GM12878 (cell line): ENCODE measurements around the gene FBF1. TPM values are rescaled to one million over a fixed set of nuclear protein-coding genes. Genes with fewer than 3 reads are reported as not detected.

Experiments used
- ATAC-seq: fragments of 200-7000 bp; cut with Tn5 transposase; 3 replicates; pipeline ENCODE4 v1.9.1; 2020; ENCODE audit warnings: mild to moderate bottlenecking, moderate library complexity
- BruUV-seq: library from RNA; stranded (reverse); fragments of 400-500 nt; replicated peaks from 2 replicates; lab custom pipeline; 2021; lab: Mats Ljungman, UMichigan
- CTCF ChIA-PET: fragments of 300-600 bp; sonication (Branson Sonifier 250); formaldehyde crosslinking; extraction: SDS; loops from one replicate; lab custom pipeline; 2021; ENCODE audit warnings: inconsistent platforms; lab: Yijun Ruan, JAX
- POLR2A ChIA-PET: fragments of 350-600 bp; formaldehyde crosslinking; extraction: SDS; loops from one replicate; lab custom pipeline; 2021; ENCODE audit warnings: inconsistent platforms; lab: Charles Lee
- RAD21 ChIA-PET: fragments of 300-600 bp; sonication (Branson Sonifier 250); formaldehyde crosslinking; loops from one replicate; lab custom pipeline; 2023; ENCODE audit warnings: antibody characterized with exemption; ENCODE audit not compliant: unreplicated experiment; lab: Charles Lee
- SMC1A ChIA-PET: fragments of 300-600 bp; sonication (Branson Sonifier 250); formaldehyde crosslinking; loops from one replicate; lab custom pipeline; 2023; ENCODE audit not compliant: unreplicated experiment, uncharacterized antibody; lab: Charles Lee
- DNase-seq: peaks from one replicate; pipeline ENCODE4 v3.0.0-alpha.2; 2011; ENCODE audit warnings: low read depth, low spot score
- FAIRE-seq: peaks from 3 replicates; lab custom pipeline; 2011; peaks lifted over from hg19 to GRCh38; lab: Jason Lieb, UNC
- H2AFZ ChIP-seq: 2 replicates; pipeline ENCODE4 v1.6.0; 2011; ENCODE audit warnings: low read depth, low read length, control low read depth; ENCODE audit not compliant: control insufficient read depth
- H3K27ac ChIP-seq: 2 replicates; pipeline ENCODE4 v1.5.1; 2011; ENCODE audit warnings: control low read depth; ENCODE audit not compliant: control insufficient read depth, insufficient read depth
- H3K27me3 ChIP-seq, 2 experiments: replicated peaks in 1 of 2; 2 replicates each; pipeline versions ENCODE4 v1.6.0 to v1.6.1; 2011; ENCODE audit warnings: low read length in 1 of 2; ENCODE audit not compliant: control insufficient read depth in 2 of 2, insufficient read depth in 2 of 2
- H3K36me3 ChIP-seq, 2 experiments: 2 replicates each; pipeline ENCODE4 v1.5.1; 2011; ENCODE audit warnings: low read length in 1 of 2; ENCODE audit not compliant: control insufficient read depth in 2 of 2, insufficient read depth in 2 of 2
- H3K4me1 ChIP-seq: 2 replicates; pipeline ENCODE4 v1.6.1; 2011; ENCODE audit warnings: mild to moderate bottlenecking, low read length, moderate library complexity, mixed read lengths; ENCODE audit not compliant: control insufficient read depth, insufficient read depth
- H3K4me2 ChIP-seq: 2 replicates; pipeline ENCODE4 v1.6.0; 2011; ENCODE audit warnings: control low read depth; ENCODE audit not compliant: control insufficient read depth, insufficient read depth
- H3K4me3 ChIP-seq: fragments of 200-600 bp; sonication (generic); 2 replicates; pipeline ENCODE4 v1.5.1; 2016
- H3K79me2 ChIP-seq: 2 replicates; pipeline ENCODE4 v1.6.0; 2011; ENCODE audit warnings: low read length; ENCODE audit not compliant: control insufficient read depth, insufficient read depth
- H3K9ac ChIP-seq: 2 replicates; pipeline ENCODE4 v1.8.0; 2011; ENCODE audit warnings: low read length, control low read depth, mixed read lengths; ENCODE audit not compliant: control insufficient read depth, insufficient read depth
- H3K9me3 ChIP-seq: replicated peaks from 3 replicates; pipeline ENCODE4 v1.5.1; 2011; ENCODE audit warnings: mild to moderate bottlenecking, low read length; ENCODE audit not compliant: control insufficient read depth, insufficient read depth
- H4K20me1 ChIP-seq: 2 replicates; pipeline ENCODE4 v1.6.0; 2011; ENCODE audit not compliant: control insufficient read depth, insufficient read depth
- ATF7 ChIP-seq: fragments of 450-650 bp; IDR thresholded peaks from 2 replicates; pipeline ENCODE4 v1.6.1; 2016; ENCODE audit warnings: low read depth, mild to moderate bottlenecking
- BACH1 ChIP-seq: fragments of 450-650 bp; IDR thresholded peaks from 2 replicates; pipeline ENCODE4 v1.6.1; 2017; ENCODE audit warnings: mild to moderate bottlenecking, borderline replicate concordance
- E2F8 ChIP-seq: fragments of 450-650 bp; IDR thresholded peaks from 2 replicates; pipeline ENCODE4 v1.6.1; 2018; ENCODE audit warnings: mild to moderate bottlenecking, low read depth, moderate library complexity; ENCODE audit not compliant: partially characterized antibody
- FOS ChIP-seq: IDR thresholded peaks from 3 replicates; pipeline ENCODE4 v1.6.1; 2011; ENCODE audit warnings: borderline replicate concordance; ENCODE audit not compliant: insufficient read length; ENCODE audit errors: extremely low read depth
- NKRF ChIP-seq: fragments of 450-650 bp; conservative IDR thresholded peaks from 2 replicates; pipeline ENCODE4 v1.6.1; 2017; ENCODE audit warnings: mild to moderate bottlenecking, moderate library complexity
- RCOR1 ChIP-seq: conservative IDR thresholded peaks from 2 replicates; pipeline ENCODE4 v1.6.1; 2012; ENCODE audit warnings: low read depth, low read length, improper control_type of control experiment
- SKIL ChIP-seq: fragments of 450-650 bp; IDR thresholded peaks from 2 replicates; pipeline ENCODE4 v1.6.1; 2017; ENCODE audit warnings: mild to moderate bottlenecking, low read depth, inconsistent platforms; ENCODE audit not compliant: poor library complexity, severe bottlenecking
- SMARCA5 ChIP-seq: fragments of 450-650 bp; IDR thresholded peaks from 2 replicates; pipeline ENCODE4 v1.6.1; 2017; ENCODE audit warnings: mild to moderate bottlenecking
- STAT3 ChIP-seq: IDR thresholded peaks from 2 replicates; pipeline ENCODE4 v1.6.1; 2011; ENCODE audit warnings: low read depth, low read length, improper control_type of control experiment
- WGBS: methylation state at CpG from one replicate; pipeline ENCODE4 v1.1.6; 2016; ENCODE audit warnings: low lambda C conversion rate; ENCODE audit not compliant: insufficient replicate concordance, insufficient coverage; ENCODE audit errors: missing lambda C conversion rate; 5-methylcytosine and 5-hydroxymethylcytosine counted together
- in situ Hi-C: fragments of 300-500 bp; cut with MboI; formaldehyde crosslinking; loops from 9 replicates; pipeline ENCODE4 v1.14.3; 2018; ENCODE audit warnings: mixed read lengths
- intact Hi-C: fragments of 100-400 bp; cut with micrococcal nuclease; formaldehyde crosslinking; loops from one replicate; pipeline ENCODE4 v1.14.2; 2022; ENCODE audit not compliant: unreplicated experiment
- polyA plus RNA-seq, 11 experiments: library from polyadenylated mRNA; depleted of rRNA in 4 of 11; unstranded in 6 of 11; stranded (reverse) in 5 of 11; fragments of >200 nt; fragmentation: Nextera tagmentation in 4 of 11; fragmentation: Illumina TruSeq in 1 of 11; extraction: Ambion mirVana in 4 of 11; extraction: Trizol in 1 of 11; gene quantifications; 1 replicate in 1 of 11; 2 replicates in 10 of 11; pipeline versions ENCODE4 v1.2.1 to v1.2.3, GENCODE V29; 2011 to 2016; ENCODE audit warnings: inconsistent platforms in 2 of 11, missing spikeins in 2 of 11, low read depth in 1 of 11
- total RNA-seq, 4 experiments: library from RNA; depleted of rRNA in 3 of 4; stranded (reverse); fragments of >200 nt in 3 of 4; fragmentation: Illumina TruSeq in 1 of 4; extraction: Trizol in 1 of 4; gene quantifications; 2 replicates each; pipeline versions ENCODE4 v1.2.1 to v1.2.3, GENCODE V29; 2013 to 2021

FBF1 gene
- total and polyA plus RNA-seq, 10 of the 15 experiments (the other 5 are each of a cell fraction or from before 2014, with no cell fraction given) = 0.29 to 15.0 (median 7.0) TPM

DNA sequence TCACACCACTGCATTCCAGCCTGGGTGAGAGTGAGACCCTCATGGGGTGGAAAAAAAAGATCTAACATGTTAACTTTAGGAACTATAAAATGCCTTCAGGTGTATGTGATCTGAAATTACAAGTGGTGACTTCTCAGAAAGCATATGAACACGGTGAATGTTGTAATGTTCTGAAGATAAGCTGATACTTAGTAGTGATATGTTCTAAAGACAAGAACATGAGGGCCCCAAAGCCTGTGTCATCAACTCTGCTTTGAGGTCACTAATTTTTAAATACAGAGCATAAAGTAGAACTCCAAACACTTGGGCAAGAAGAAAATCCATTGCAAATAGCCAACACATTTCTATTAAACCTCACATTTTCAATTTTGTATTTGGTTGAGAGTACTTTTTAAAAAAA, 2.6 kb upstream of the FBF1 start (continued):
- TF ChIP-seq SKIL = no peak
- no peak for TF ChIP-seq NKRF
- no peak for TF ChIP-seq RCOR1
- no peak for TF ChIP-seq BACH1

GRCh38 chr17:75942473-75942872, 1.6 kb upstream of the FBF1 start:
- Histone ChIP-seq H3K79me2 (no peaks in the 10 kb centered on the region), H3K27ac (no peak overlapping the region), H2AFZ (no peak overlapping the region), H4K20me1 (no peaks in the 10 kb centered on the region), H3K9ac (no peak overlapping the region), H3K36me3 (no peaks in the 10 kb centered on the region), H3K27me3 (no peaks in the 10 kb centered on the region), H3K4me2 (no peak overlapping the region), H3K9me3 (no peaks in the 10 kb centered on the region), H3K4me1 (no peaks in the 10 kb centered on the region), H3K4me3 (no peak overlapping the region)
- FAIRE-seq (no peak), DNase-seq (no peak), ATAC-seq (no peak)
- intact Hi-C loops (loop anchor here (5.0 kb wide), 1 partner anchor 55 kb away; no protein-coding TSS in a partner anchor), in situ Hi-C loops (no loop called here)
- CTCF ChIA-PET = interaction anchor here (2.1 kb wide), 1 partner anchor 72 kb away, joined by 11 read pairs; no protein-coding TSS in a partner anchor
- RAD21 ChIA-PET = no interaction called here
- SMC1A ChIA-PET = no interaction called here
- POLR2A ChIA-PET = no interaction called here
- 90% methylated on average over 4 of the region's 4 CpGs for WGBS
- TF ChIP-seq ATF7 (no peak), SMARCA5 (no peak), E2F8 (no peak), STAT3 (no peak), FOS (no peak)
- TF ChIP-seq, all 136 proteins: peak for 0
- BruUV-seq = no TSS peak
